HG03108 (cell line): ENCODE results near the gene CCNL2.
A peak's percentile ranks its signal among the peaks of the same experiment; 100 is the strongest.

Experiments used
- ATAC-seq: cut with Tn5 transposase; IDR thresholded peaks from one replicate; pipeline ENCODE4 v1.9.1; 2021; ENCODE audit warnings: moderate library complexity; ENCODE audit not compliant: unreplicated experiment

CCNL2 gene

DNA sequence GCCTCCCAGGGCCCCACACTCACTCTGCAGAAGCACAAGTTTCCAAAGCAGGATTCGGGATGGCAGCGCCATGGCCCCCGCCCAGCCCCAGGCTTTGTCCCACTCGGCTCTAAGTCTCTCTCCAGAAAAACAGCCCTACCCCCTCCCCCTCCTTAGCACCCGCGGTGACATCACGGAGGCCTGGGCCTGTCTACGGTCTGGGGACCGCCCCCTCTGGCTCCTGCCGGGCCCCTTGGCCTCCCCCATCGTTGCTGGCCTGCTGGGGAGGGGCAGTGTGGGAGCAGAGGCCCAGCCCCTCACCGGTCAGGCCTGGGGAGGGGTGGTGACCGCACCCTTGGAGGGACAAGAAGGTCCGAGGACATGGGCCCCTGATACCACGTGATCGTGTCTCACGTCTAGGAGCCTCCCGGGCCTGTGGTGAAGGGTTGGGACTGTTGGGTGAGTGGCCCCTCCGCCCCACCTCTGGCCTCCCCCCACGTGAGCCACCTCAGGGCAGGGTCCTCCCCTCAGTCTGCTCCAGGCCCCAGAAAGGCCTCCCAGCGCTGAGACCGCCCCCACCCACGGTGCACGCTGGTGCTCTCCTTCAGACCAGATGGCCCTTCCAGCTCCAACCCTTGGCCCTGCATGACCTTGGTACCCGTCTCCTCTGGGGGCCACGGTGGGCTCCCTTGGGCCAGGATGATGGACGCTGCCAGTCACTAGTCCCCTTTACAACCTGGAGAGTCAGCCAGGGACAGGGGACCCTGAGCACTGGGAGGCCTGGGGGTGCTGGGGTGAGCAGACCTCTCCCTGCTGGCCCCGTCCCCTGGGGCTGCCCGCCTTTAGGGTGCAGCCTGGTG lies 40.5 kb downstream of the CCNL2 start, which contains the start of gene MXRA8:
Gene MXRA8 (minus strand): TSS at position 123 of the 839 bp plus-strand sequence. CDS start 51 bp downstream, at position 72.
- no peak for ATAC-seq

DNA sequence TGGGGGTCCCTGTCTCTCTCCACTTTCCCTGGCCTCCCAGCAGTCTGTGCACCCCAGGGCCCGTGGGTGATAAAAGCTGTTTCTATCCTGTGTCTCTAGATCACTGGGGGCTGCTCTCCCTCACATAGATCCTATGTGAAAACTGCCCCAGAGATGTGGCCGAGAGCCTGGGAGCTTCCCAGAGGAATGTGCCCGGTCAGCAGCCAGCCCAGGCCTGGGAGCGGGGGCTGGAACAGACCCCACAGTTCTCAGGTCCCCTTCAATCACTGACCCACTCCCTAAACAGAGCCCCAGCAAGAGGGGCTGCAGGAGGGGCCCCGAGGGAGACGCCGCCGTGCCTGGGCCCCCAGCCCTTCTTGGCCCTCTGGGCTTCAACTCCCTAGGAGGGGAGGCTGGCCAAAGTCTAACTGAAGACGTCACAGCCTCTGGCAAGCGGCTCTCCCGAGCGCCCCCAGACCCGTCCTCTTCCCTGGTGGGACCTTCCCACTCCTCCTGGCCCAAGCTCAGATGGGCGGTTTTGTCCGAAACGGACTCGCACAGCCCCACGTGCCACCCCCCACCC lies 41.2 kb downstream of the CCNL2 start:
- ATAC-seq = no peak

DNA sequence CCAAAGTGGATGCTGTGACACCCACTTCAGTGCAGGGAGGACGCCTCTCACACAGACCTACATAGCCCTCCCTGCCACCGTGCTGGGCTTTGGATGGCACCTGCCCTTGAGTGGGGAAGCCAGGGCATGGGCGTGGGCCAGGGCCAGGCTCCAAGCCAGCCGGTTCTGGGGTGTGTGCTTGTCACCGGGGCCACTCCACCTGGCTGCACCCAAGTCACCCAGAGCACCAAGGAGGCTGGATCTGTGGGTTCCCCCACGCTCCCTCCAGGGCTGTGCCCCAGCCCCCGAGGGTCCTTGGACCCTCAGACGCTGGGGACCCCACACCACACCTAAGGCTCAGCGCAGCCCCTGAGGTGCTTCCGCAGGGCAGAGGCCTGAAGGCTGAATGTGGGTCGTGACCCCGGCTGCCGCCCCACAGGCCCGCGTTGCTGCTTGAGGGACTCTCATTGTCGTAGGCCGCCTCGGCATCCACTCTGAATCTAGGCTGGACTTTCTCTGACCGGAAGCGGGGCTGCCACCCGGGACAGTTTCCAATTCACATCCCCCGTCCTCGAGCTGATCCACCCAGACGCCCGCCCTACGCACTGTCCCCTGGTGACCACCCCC lies 42.2 kb downstream of the CCNL2 start:
- ATAC-seq = no peak

DNA sequence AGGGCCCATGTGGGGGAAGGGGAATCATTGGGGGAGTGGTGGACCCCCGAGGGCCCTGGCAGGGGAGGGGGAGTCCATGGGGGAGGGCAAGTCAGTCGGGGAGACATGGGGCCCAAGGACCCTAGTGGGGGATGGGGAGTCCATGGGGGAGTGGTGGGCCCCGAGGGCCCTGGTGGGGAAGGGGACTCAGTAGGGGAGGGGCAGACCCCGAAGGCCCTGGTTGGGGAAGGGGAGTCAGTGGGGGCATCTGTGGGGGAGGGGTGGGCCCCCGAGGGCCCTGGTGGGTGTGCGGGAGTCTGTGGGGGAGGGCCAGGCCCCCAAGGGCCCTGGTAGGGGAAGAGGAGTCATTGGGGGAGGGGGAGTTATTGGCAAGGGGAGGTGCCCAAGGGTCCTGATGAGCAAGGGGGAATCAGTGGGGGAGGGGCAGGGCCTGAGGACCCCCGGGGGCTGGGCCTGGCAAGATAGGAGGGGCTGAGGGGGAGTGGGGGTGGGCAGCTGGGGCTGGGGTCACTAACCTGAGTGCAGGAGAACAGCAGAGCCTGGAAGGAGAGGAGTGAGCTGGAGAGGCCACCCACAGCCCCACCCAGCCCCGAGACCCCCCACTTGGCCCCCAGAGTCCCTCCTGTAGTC lies 42.9 kb downstream of the CCNL2 start:
- ATAC-seq = no peak

DNA sequence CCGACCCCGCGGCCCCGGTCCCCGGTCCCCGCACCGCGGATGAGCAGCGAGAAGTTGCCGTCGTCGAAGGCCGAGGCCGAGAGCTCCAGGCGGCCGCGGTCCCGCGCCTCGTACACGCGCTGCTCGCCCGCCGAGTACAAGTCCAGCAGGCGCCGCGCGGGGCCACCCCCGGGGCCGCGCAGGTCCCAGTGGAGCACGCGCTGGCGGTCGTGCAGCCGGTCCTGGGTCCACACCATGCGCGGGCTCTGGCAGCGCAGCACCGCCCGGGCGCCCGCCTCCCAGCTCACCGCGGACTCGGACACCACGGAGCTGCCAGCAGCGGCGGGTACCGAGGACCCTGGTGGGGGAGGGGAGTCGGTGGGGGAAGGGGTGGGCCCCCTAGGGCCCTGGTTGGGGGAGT lies 43.7 kb downstream of the CCNL2 start:
- ATAC-seq = no peak

DNA sequence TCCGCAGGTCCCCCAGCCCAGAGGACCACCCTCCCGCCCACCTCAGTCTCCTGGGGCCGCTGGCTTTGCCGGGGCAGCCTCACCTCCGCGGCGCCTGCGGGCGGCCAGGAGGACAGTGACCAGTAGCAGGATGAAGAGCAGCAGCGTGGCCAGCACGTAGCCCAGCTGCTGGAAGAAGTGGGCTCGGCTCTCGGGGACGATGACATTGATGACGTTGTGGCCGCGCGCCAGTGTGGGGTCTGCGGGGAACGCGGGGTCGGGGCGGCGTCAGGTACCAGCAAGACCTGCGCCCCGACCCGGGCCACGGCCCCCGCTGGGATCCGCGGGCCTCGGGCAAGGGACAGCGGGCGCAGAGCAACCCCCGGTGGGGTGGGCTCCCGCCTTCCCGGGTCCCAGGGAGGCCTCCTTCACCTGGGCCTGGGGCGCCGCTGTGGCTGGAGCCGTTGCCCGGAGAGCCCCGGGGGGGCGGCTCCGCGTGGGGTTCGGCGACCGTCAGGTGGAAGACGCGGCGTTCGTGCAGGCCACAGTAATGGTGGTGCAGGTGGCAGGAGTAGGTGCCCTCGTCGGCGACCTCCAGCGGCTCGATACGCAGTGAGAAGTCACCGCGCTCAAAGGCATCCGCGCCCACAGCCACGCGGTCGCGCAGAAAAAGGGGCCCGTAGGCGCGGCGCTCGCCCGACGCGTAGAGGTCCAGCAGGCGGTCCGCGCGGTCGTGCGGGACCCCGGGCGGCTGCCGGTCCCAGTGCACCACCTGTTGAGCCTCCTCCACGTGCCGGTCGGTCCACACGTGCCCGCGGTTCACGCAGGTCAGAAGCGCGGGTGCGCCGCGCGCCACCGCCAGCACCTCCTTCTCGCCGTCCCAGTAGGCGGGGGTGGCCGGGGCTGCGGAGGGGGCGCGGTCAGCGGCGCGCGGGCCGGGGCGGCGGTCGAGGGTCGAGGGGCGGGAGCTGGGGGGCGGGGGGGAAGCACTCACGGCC lies 44.6 kb downstream of the CCNL2 start:
- ATAC-seq = no peak

DNA sequence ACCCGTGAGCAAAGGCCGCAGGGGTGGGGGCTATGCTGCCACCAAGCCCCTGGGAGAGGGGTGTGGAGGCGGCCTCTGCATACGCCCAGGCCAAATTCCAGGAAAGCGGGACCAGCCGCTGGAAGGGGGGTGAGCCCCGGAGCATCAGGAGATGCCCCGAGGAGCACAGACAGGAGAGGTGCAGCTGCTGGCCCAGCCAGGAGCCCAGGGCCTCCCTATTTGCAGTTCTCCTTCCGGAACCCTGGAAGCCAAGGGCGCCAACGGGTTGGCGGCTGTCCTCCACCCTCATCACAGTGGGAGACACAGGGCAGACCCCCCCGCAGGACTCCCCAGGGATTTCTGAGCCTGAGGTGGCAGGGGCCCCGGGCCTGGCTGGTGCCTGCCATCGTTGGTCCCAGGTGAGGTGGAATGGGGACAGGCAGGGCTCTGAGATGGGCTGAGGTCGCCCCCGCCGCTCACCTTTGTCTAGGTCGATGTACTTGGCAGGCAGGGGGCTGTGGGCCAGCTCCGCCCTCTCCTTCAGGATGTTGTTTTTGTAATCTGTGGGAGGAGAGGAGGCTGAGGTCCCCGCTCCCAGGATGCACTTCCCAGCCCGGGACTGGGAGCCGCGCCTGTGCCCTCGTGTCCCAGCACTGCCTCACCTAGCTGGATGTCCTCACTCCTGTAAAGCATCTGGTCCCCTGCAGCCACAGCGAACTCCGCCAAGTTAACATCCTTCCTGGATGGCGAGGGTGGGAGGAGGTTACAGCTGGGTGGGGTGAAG lies 45.6 kb downstream of the CCNL2 start:
- no peak for ATAC-seq

DNA sequence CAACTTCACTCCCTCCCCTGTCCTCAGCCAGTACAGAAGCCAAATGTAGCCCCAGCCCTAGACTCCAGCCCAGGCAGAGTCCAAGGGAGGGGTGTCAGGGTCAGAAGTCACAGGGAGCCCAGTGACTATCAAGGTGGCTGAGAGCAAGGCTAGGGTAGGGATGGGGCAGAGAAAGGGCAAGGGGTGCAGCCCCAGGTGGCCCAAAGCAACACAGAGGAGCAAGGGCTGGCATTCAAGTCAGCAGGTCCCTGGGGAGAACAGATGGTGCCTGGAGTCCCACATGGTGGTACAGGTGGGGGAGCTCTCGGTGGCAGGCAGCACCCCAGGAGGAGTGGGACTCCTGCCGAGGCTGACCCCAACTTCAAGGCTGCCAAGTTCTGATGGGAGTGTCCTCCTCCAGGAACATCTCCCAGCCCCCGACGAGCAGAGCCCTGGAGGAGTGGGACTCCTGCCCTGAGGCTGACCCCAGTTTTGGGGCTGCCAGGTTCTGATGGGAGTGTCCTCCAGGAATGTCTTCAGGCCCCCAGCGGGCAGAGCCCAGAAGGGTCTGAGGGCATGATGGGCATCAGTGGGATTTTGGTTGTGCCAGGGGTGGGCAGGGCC lies 46.2 kb downstream of the CCNL2 start:
- no peak for ATAC-seq

DNA sequence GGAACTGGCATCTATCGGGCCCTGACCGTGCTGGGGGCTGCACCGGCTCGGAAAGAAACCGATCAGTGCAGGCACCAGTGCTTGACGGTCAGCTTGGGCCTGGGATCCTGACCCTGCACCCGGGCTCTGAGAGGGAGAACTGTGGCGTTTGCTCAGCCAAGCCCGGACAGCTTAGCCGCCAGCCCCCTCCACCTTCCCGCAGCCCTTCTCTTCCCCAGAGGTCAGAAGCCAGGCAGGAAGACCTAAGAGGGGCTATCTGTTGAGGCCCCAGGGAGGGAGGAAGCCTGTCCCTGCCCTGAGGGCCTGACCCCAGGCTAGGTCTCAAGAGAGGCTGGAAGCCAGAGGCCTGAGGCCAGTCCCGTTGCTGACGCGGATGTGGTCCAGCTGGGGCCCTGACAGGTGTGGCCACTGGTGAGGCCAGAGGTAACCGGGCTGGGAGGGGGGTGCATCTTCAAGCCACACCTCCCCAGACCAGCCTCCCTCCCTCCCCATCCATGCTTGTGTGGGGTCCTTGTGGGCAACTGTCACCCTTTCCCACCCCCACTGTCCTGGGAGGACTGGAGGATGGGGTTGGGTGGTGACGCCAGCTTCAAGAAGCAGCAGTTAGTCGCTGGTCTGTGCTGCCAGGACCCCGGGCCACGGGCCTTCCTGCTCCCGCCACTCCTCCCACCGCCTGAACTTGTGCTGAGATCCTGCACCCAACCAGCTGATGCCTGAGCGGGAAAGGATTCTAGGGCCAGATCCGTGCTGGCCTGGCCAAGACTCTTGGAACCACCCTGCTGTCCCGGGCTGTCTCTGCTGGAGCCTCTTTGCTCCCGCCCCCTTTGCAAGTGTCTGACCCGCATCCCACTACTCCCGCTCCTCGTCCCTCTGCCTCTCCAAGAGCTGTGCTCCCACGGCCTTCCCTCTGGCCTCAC lies 47.4 kb downstream of the CCNL2 start:
- ATAC-seq = no peak

DNA sequence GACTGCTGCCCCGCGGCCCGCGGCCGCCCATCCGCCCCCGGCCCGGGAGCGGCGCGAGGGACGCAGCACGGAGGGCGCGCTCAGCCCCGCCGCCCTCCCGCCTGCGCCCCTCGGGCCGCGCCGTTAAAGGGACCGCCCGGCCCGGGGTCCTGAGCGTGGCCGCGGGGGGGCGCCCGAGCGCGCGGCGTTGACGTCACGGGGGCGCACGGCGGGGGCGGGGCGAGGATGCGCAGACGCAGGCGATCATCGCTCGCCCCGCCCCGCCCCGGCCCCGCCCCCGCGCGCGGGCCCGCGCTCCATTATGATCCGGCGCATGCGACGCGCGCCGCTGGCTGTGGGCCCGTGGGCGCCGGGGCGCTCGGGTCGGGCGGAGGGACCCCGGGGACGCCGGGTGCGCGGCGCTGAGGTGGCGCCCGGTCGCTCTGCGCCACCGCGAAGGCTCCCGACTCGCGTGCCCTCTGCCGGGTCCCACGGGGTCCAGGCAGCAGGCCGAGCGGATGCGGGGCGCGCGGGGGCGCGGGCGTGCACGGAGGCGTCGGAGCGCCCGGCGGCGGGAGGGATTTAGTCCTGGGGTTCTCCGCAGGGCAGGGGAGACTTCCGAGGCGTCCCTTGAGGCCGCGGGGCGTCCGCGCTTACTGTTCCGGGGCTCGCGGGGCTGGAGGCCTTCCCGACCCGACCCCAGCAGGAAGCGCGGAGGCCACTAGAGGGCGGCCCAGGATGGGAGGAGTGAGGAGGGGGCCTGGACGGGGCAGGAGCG lies 49.7 kb downstream of the CCNL2 start, which contains the start of gene DVL1:
Gene DVL1 (minus strand): TSS at position 163 of the 757 bp plus-strand sequence. CDS start 353 bp downstream, outside the sequence.
- ATAC-seq = peak; percentile 52

DNA sequence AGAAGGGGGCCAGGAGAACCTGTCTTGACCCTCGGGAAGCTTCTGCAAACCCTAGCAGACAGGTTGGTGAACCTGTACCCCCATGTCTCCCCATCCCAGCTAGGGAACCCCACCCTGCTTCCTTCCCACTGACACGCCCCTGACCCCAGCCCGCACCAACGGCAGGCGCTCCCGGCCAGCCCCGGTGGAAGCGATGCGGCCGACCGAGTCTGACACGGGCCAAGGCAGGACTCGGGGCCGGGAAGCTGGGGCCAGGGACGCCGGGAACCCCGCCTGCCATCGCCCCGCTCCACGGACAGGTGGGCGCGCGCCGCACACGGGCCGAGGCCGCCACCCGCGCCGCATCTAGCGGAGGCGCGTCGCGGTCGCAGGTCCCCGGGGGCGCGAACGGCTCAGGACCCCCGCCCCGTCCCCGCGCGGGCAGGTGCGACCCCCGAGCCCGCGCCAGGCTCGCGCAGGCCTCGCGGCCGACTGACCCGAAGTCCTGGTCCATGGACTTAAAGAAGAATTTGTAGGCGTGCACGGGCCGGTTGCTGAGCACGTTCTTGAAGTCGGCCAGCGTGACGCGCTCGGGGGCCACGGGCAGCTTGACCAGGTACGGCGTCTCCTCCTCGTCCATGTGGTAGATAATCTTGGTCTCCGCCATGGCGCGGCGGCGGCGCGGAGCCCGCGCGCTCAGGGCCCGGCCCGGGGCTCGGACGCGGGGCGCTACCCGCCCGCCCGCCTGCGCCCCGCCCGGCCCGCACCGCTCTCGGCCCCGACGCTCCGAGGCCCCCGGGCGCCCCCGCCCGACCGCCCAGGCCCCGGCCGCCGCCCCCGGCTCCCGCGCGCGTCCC lies 50.5 kb downstream of the CCNL2 start:
- ATAC-seq = peak; percentile 25

DNA sequence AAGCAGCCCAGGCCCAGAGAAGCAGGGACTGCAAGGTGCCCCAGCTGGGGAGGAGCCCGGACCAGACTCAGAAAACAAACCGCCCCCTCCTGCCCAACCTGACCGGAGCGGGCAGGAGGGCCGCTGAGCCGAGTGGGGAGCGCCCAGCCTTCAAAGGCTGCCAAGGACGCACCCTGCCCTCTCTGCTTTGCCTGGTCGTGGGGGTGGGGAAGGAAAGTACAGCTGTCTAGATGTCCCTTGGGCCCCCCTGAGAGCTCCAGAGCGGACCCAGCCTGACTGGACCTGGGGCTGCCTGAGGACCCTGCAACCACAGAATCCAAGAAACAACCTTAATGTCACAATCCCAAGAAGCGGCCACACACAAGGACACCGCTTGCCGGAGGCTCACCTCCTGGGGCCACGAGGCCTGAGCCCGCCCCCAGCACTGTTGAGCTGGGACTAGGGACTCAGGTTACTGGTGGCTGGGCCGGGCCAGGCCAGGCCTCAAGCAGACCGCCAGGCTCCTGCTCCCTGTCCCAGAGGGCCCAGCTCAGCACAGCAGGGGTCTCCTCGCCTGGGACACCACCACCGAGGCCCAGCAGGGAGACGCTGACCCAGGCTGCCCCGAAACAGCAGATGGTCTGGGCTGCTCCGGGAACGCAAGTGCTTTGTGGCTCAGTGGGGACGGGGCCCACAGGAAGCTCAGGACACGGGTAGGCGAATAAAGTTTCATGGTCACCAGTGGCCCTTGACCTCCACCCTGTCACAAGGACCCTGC lies 51.3 kb downstream of the CCNL2 start:
- ATAC-seq = no peak

DNA sequence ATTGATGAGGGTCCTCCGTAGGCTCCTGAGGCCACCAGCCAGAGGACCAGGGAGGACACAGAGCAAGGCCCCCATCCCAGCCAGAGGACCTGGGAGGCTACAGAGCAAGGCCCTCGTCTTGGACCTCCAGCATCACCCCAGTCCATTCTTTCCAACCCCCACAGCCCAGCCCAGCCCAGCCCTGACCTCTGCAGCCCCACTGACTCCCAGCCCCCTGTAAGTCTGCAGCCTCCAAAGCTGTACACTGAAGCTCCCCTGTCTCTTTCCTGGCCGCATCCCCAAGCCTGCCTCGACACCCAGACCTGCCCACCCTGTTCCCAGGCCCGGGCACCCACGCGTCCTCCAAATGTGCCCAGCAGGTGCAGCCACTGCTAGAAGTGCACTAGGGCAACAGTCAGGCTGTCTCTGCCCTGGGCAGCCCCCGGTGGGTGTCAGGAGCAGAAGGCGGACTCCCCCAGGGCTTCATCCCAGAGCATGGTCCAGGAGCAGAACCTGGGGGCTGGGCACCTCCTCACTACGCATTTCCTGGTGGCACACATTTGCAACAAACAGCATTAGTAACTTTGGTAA lies 52.0 kb downstream of the CCNL2 start:
- ATAC-seq = no peak

DNA sequence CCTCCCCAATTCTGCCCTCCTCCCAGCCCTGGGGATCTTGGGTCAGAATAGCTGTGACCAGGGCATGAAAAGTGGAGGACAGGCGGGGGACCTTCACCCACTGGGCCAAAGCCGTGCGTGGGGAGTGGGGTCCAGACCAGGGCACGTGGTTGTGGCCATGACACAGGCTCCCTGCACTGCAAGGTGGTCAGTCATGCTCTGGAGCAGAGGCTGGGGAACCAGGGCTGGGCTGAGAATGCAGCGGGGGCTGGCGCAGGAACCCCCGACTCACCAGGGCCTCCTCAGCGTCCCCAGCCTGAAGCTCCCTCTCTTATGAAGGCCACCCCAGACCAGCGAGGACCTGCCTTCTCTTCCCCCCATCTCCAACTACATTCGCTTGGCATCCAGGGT lies 52.6 kb downstream of the CCNL2 start:
- ATAC-seq = no peak

DNA sequence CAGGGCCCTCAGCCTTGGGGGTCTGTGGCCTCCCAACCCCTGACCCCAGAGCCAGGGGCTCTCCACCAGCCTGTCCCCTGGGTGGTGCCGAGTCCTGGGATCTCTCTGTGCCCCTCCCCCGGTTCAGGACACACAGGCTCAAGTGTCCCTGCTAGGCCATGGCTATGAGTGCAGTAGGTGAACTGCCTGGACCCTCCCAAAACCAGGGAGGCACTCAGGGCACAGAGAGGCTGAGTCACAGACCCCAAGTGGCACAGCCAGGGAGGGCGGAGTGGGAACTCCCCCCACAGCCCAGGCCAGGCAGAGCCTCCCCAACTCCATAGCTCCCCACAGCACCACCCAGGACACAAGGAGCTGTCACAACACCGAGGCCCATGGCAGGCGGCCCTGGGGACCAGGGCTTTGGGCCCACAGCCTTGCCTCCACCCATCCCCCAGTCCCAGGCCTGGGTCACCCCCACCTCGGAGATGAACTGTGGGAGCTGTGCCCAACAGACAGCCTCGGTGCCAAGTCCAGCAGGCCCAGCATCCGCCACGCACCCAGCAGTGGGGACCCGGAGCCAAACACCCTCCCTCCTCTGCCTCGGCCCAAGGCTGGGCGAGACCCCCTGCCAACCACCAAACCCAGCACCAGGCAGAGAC lies 53.2 kb downstream of the CCNL2 start:
- no peak for ATAC-seq
